A549 (cell line): ENCODE measurements around the gene PRKN. TPM values are rescaled to one million over a fixed set of nuclear protein-coding genes. Genes with fewer than 3 reads are reported as not detected.

ENCODE experiments used
- ATAC-seq, 2 experiments: fragments of 200-7000 bp in 1 of 2; fragments of >200 bp in 1 of 2; cut with Nextera tagmentation in 1 of 2; cut with Tn5 transposase in 1 of 2; 3 replicates each; pipeline versions ENCODE4 v1.8.0 to v1.9.1; 2018 to 2020; ENCODE audit warnings: mild to moderate bottlenecking in 1 of 2, moderate library complexity in 1 of 2
- CTCF ChIA-PET: fragments of 300-600 bp; sonication (Branson Sonifier 250); formaldehyde crosslinking; extraction: SDS; loops from one replicate; lab custom pipeline; 2021; ENCODE audit warnings: antibody characterized with exemption, inconsistent platforms; lab: Yijun Ruan, JAX
- POLR2A ChIA-PET: fragments of 350-600 bp; formaldehyde crosslinking; extraction: SDS; loops from one replicate; lab custom pipeline; 2021; ENCODE audit warnings: antibody characterized with exemption, inconsistent platforms; lab: Yijun Ruan, JAX
- DNase-seq, 2 experiments: peaks; one replicate each; pipeline versions ENCODE4 v3.0.0 to v3.0.0-alpha.2; 2011 to 2016; ENCODE audit warnings: low read depth in 1 of 2, low spot score in 1 of 2
- FAIRE-seq: peaks from 2 replicates; lab custom pipeline; 2011; peaks lifted over from hg19 to GRCh38; lab: Jason Lieb, UNC
- H3K27ac ChIP-seq, 2 experiments: fragments of >200 bp; sonication (Bioruptor Twin); formaldehyde crosslinking; 3 replicates each; pipeline ENCODE4 v1.5.1; 2016 to 2017
- H3K4me1 ChIP-seq: fragments of >200 bp; sonication (Bioruptor Twin); formaldehyde crosslinking; 3 replicates; pipeline ENCODE4 v1.6.1; 2016
- H3K4me2 ChIP-seq: fragments of >200 bp; sonication (Bioruptor Twin); formaldehyde crosslinking; 3 replicates; pipeline ENCODE4 v1.6.1; 2016
- H3K4me3 ChIP-seq: fragments of >200 bp; sonication (Bioruptor Twin); formaldehyde crosslinking; 3 replicates; pipeline ENCODE4 v1.5.1; 2016
- H3K9me3 ChIP-seq: fragments of >200 bp; sonication (Bioruptor Twin); formaldehyde crosslinking; 3 replicates; pipeline ENCODE4 v1.6.1; 2016
- BHLHE40 ChIP-seq: IDR thresholded peaks from 2 replicates; pipeline ENCODE4 v1.6.1; 2012; ENCODE audit warnings: low read depth, low read length, inconsistent platforms
- CBX8 ChIP-seq: fragments of 200-600 bp; sonication (generic); IDR thresholded peaks from 2 replicates; pipeline ENCODE4 v1.6.1; 2016
- CHD4 ChIP-seq: fragments of 200-600 bp; sonication (generic); IDR thresholded peaks from 2 replicates; pipeline ENCODE4 v1.6.1; 2016; ENCODE audit warnings: antibody characterized with exemption, mild to moderate bottlenecking, borderline replicate concordance
- ELK1 ChIP-seq: fragments of 150-350 bp; IDR thresholded peaks from 2 replicates; pipeline ENCODE4 v1.6.1; 2014; ENCODE audit warnings: low read depth, mild to moderate bottlenecking, low read length
- EP300 ChIP-seq, 2 experiments: fragments of >200 bp; sonication (Bioruptor Twin); formaldehyde crosslinking; IDR thresholded peaks; 2 replicates in 1 of 2; 3 replicates in 1 of 2; pipeline ENCODE4 v1.6.1; 2016 to 2017
- ESRRA ChIP-seq: fragments of 150-350 bp; IDR thresholded peaks from 2 replicates; pipeline ENCODE4 v1.6.1; 2014; ENCODE audit warnings: mild to moderate bottlenecking, low read length, borderline replicate concordance
- FOSL2 ChIP-seq, 2 experiments: fragments of 450-650 bp in 1 of 2; fragments of >200 bp in 1 of 2; sonication (Bioruptor Twin) in 1 of 2; formaldehyde crosslinking; IDR thresholded peaks; 2 replicates each; pipeline versions ENCODE4 v1.5.0 to v1.6.1; 2016 to 2020; ENCODE audit warnings: mild to moderate bottlenecking in 1 of 2, moderate library complexity in 1 of 2
- FOXS1 ChIP-seq: fragments of 250-450 bp; sonication (Bioruptor Pico); IDR thresholded peaks from 2 replicates; pipeline ENCODE4 v1.5.0; 2020; ENCODE audit warnings: mild to moderate bottlenecking, moderate library complexity
- GATA3 ChIP-seq: IDR thresholded peaks from 2 replicates; pipeline ENCODE4 v1.6.1; 2012; ENCODE audit warnings: borderline replicate concordance
- HDAC2 ChIP-seq: fragments of 200-600 bp; sonication (generic); IDR thresholded peaks from 2 replicates; pipeline ENCODE4 v1.6.1; 2016
- HOXA7 ChIP-seq: fragments of 250-450 bp; sonication (Bioruptor Pico); IDR thresholded peaks from 2 replicates; pipeline ENCODE4 v1.5.0; 2020; ENCODE audit warnings: mild to moderate bottlenecking, moderate library complexity
- JUN ChIP-seq, 2 experiments: fragments of >200 bp; sonication (Bioruptor Twin); formaldehyde crosslinking; IDR thresholded peaks; 2 replicates in 1 of 2; 3 replicates in 1 of 2; pipeline ENCODE4 v1.6.1; 2016 to 2017
- NPAS2 ChIP-seq: fragments of 250-450 bp; sonication (Bioruptor Pico); IDR thresholded peaks from 2 replicates; pipeline ENCODE4 v1.8.0; 2022; ENCODE audit warnings: mild to moderate bottlenecking, moderate library complexity, borderline replicate concordance
- PHF8 ChIP-seq: fragments of 200-600 bp; sonication (generic); IDR thresholded peaks from 2 replicates; pipeline ENCODE4 v1.6.1; 2016; ENCODE audit warnings: low read depth, mild to moderate bottlenecking, antibody characterized with exemption, moderate library complexity, borderline replicate concordance
- POLR2A ChIP-seq: IDR thresholded peaks from 2 replicates; pipeline ENCODE4 v1.6.1; 2012; ENCODE audit warnings: mild to moderate bottlenecking, low read length
- RAD21 ChIP-seq, 2 experiments: fragments of >200 bp in 1 of 2; sonication (Bioruptor Twin) in 1 of 2; formaldehyde crosslinking in 1 of 2; IDR thresholded peaks in 1 of 2; conservative IDR thresholded peaks in 1 of 2; 2 replicates in 1 of 2; 3 replicates in 1 of 2; pipeline ENCODE4 v1.6.1; 2012 to 2018; ENCODE audit warnings: inconsistent platforms in 1 of 2
- REST ChIP-seq: fragments of 200-600 bp; sonication (generic); IDR thresholded peaks from 2 replicates; pipeline ENCODE4 v1.6.1; 2016; ENCODE audit warnings: antibody characterized with exemption, mild to moderate bottlenecking, moderate library complexity
- RNF2 ChIP-seq: fragments of 200-600 bp; sonication (generic); IDR thresholded peaks from 2 replicates; pipeline ENCODE4 v1.6.1; 2016; ENCODE audit warnings: low read depth, mild to moderate bottlenecking, antibody characterized with exemption, moderate library complexity, borderline replicate concordance
- SMC3 ChIP-seq: fragments of >200 bp; sonication (Bioruptor Twin); formaldehyde crosslinking; IDR thresholded peaks from 3 replicates; pipeline ENCODE4 v1.6.1; 2018; ENCODE audit warnings: inconsistent platforms
- SREBF2 ChIP-seq: fragments of 450-650 bp; IDR thresholded peaks from 2 replicates; pipeline ENCODE4 v1.6.1; 2014; ENCODE audit warnings: mild to moderate bottlenecking, moderate library complexity
- TFCP2L1 ChIP-seq: fragments of 250-450 bp; sonication (Bioruptor Pico); IDR thresholded peaks from 2 replicates; pipeline ENCODE4 v1.5.0; 2021; ENCODE audit warnings: mild to moderate bottlenecking
- USF2 ChIP-seq: fragments of 450-650 bp; IDR thresholded peaks from 2 replicates; pipeline ENCODE4 v1.6.1; 2014; ENCODE audit warnings: antibody characterized with exemption
- ZC3H11A ChIP-seq: fragments of 450-650 bp; IDR thresholded peaks from 2 replicates; pipeline ENCODE4 v1.6.1; 2014; ENCODE audit warnings: antibody characterized with exemption, mild to moderate bottlenecking
- ZNF302 ChIP-seq: fragments of 250-450 bp; sonication (Bioruptor Pico); IDR thresholded peaks from 2 replicates; pipeline ENCODE4 v1.9.0; 2021; ENCODE audit warnings: inconsistent platforms, mild to moderate bottlenecking, moderate library complexity
- ZSCAN20 ChIP-seq: fragments of 250-450 bp; sonication (Bioruptor Pico); IDR thresholded peaks from 2 replicates; pipeline ENCODE4 v1.8.0; 2022; ENCODE audit warnings: mild to moderate bottlenecking, moderate library complexity
- WGBS: methylation state at CpG from one replicate; pipeline ENCODE4 v1.1.6; 2017; ENCODE audit errors: missing lambda C conversion rate; 5-methylcytosine and 5-hydroxymethylcytosine counted together
- polyA plus RNA-seq, 4 experiments: library from polyadenylated mRNA; depleted of rRNA in 3 of 4; stranded (reverse); fragments of >200 nt; fragmentation: RNase III in 1 of 4; extraction: RNeasy Plus Mini Kit Qiagen cat#74134 plus additional on column Dnase treatment in 1 of 4; gene quantifications; 2 replicates in 3 of 4; 3 replicates in 1 of 4; pipeline ENCODE4 v1.2.3, GENCODE V29; 2011 to 2017
- TF ChIP-seq, protein P1 (sequence below): fragments of >200 bp; sonication (Bioruptor Twin); formaldehyde crosslinking; IDR thresholded peaks from 2 replicates; pipeline ENCODE4 v1.6.1; 2016
- TF ChIP-seq, protein P2 (sequence below): IDR thresholded peaks from 2 replicates; pipeline ENCODE4 v1.6.1; 2012; ENCODE audit warnings: low read depth, borderline replicate concordance

PRKN gene
- polyA plus RNA-seq, 2 of the 4 experiments (the other 2 are of a cell fraction) = 0.36 to 0.39 TPM

- 55% methylated on average over 5 of the region's 5 CpGs for WGBS
- Histone ChIP-seq H3K9me3 (no peaks in the 10 kb centered on the region), H3K4me3 (no peak overlapping the region), H3K27ac (no peak overlapping the region), H3K4me2 (no peak overlapping the region), H3K4me1 (no peaks in the 10 kb centered on the region)
- no peak for ATAC-seq
- TF ChIP-seq JUN (IDR thresholded peaks at IDR 0.05) (no peak), TFCP2L1 (CRISPR knock-in tag) (no peak), RAD21 (conservative IDR thresholded peaks at IDR 0.05 in 1 of 2, IDR thresholded peaks at IDR 0.05 in 1 of 2) (no peak), REST (no peak), ZC3H11A (no peak), SREBF2 (no peak), FOXS1 (CRISPR knock-in tag) (no peak), ZSCAN20 (CRISPR knock-in tag) (no peak), ESRRA (no peak), FOSL2 (IDR thresholded peaks at IDR 0.05) (no peak), FOSL2 (CRISPR knock-in tag; IDR thresholded peaks at IDR 0.05) (no peak), HDAC2 (no peak), ZNF302 (CRISPR knock-in tag) (no peak), PHF8 (no peak)
- TF ChIP-seq, protein P1, sequence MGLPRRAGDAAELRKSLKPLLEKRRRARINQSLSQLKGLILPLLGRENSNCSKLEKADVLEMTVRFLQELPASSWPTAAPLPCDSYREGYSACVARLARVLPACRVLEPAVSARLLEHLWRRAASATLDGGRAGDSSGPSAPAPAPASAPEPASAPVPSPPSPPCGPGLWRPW = no peak
- TF ChIP-seq, protein P2, sequence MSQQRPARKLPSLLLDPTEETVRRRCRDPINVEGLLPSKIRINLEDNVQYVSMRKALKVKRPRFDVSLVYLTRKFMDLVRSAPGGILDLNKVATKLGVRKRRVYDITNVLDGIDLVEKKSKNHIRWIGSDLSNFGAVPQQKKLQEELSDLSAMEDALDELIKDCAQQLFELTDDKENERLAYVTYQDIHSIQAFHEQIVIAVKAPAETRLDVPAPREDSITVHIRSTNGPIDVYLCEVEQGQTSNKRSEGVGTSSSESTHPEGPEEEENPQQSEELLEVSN = no peak
- CTCF ChIA-PET = no interaction called here
- no peak for DNase-seq
- POLR2A ChIA-PET = no interaction called here
- no peak for FAIRE-seq
These were observed 608.9 kb downstream of the PRKN start for GRCh38 chr6:162118706-162119105.

- CTCF ChIA-PET = no interaction called here
- WGBS = 85% methylated on average over 7 of the region's 7 CpGs
- ATAC-seq (no peak), DNase-seq (no peak), FAIRE-seq (no peak)
- H3K4me3 ChIP-seq = no peak overlapping the region
- TF ChIP-seq BHLHE40 = no peak
- no peak for TF ChIP-seq POLR2A
- no peak for TF ChIP-seq CHD4
- no peak for TF ChIP-seq SMC3
- no peak for TF ChIP-seq GATA3
- no peak for TF ChIP-seq NPAS2 (CRISPR knock-in tag)
- TF ChIP-seq RNF2 = no peak
- TF ChIP-seq USF2 = no peak
- TF ChIP-seq EP300 (IDR thresholded peaks at IDR 0.05) = no peak
- TF ChIP-seq HOXA7 (CRISPR knock-in tag) = no peak
- TF ChIP-seq CBX8 = no peak
- TF ChIP-seq ELK1 = no peak
- TF ChIP-seq, protein P1 = no peak
- no peak for TF ChIP-seq JUN (IDR thresholded peaks at IDR 0.05)
- no peak overlapping the region for H3K4me2 ChIP-seq
- no peaks in the 10 kb centered on the region for H3K9me3 ChIP-seq
- H3K27ac ChIP-seq = no peak overlapping the region
- H3K4me1 ChIP-seq = no peaks in the 10 kb centered on the region
- POLR2A ChIA-PET = no interaction called here
These were observed 610.6 kb downstream of the PRKN start for GRCh38 chr6:162116902-162117525.
